ENCODE measurements around the gene PPP1R8.

- TF ChIP-seq POLR2A (IDR thresholded peaks at IDR 0.05) (no peak), CTCF (IDR thresholded peaks at IDR 0.05) (no peak)
Observed at GRCh38 chr1:27882543-27882903, 51.9 kb downstream of the PPP1R8 start.

Data from breast epithelium (tissue), 3 donors.